AG04449 (cell line): ENCODE measurements around the gene CHN2.

ENCODE experiments used
- CTCF ChIA-PET: fragments of 350-600 bp; formaldehyde crosslinking; extraction: SDS; loops from one replicate; lab custom pipeline; 2021; ENCODE audit warnings: antibody characterized with exemption; lab: Yijun Ruan, JAX
- POLR2A ChIA-PET: fragments of 400-600, 350-600 bp; formaldehyde crosslinking; extraction: SDS; loops from one replicate; lab custom pipeline; 2020; ENCODE audit warnings: antibody characterized with exemption, inconsistent platforms; lab: Yijun Ruan, JAX
- DNase-seq: peaks from one replicate; pipeline ENCODE4 v3.0.0-alpha.2; 2010; ENCODE audit warnings: low read depth, low spot score
- H3K4me3 ChIP-seq: 2 replicates; pipeline ENCODE4 v1.5.1; 2011; ENCODE audit warnings: low read depth, mild to moderate bottlenecking, control low read depth, low read length
- TF ChIP-seq, protein P1 (sequence below): IDR thresholded peaks from one replicate; pipeline ENCODE4 v1.5.1; 2011; ENCODE audit warnings: mild to moderate bottlenecking, moderate library complexity, low read length, control low read depth, inconsistent platforms; ENCODE audit not compliant: insufficient read depth; ENCODE audit errors: missing control alignments

Gene CHN2

DNA sequence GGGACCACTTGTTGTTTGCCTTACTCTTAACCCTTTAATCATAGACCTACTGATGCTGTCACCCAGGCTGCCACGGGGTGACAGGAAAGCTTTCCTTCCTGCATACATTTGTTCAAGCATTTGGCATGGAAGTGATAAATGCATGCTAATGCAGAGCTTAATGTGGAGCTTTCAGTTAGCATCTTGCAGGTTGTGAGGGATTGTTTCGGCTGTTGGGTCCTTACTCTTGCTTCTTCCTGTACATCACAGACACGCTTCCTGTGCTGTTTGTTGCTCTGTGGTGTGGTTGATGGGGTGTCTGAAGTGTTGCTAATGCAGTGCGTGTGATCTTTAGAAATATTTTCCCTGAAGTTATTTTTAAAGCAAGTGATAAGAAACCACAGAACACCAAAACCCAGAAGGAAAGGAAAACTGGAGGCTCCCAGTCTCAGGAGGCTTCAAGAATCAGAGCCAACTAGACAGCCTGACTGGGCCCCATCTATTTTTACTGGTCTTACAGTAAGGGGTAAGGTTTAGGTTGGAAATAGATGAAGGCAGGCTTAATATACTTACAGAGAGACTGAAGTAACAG is 143.1 kb downstream of the CHN2 start:
- no peak for DNase-seq
- ChIA-PET CTCF (no interaction called here), POLR2A (no interaction called here)
- TF ChIP-seq, protein P1, sequence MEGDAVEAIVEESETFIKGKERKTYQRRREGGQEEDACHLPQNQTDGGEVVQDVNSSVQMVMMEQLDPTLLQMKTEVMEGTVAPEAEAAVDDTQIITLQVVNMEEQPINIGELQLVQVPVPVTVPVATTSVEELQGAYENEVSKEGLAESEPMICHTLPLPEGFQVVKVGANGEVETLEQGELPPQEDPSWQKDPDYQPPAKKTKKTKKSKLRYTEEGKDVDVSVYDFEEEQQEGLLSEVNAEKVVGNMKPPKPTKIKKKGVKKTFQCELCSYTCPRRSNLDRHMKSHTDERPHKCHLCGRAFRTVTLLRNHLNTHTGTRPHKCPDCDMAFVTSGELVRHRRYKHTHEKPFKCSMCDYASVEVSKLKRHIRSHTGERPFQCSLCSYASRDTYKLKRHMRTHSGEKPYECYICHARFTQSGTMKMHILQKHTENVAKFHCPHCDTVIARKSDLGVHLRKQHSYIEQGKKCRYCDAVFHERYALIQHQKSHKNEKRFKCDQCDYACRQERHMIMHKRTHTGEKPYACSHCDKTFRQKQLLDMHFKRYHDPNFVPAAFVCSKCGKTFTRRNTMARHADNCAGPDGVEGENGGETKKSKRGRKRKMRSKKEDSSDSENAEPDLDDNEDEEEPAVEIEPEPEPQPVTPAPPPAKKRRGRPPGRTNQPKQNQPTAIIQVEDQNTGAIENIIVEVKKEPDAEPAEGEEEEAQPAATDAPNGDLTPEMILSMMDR: no peak
- no peak overlapping the region for H3K4me3 ChIP-seq

DNA sequence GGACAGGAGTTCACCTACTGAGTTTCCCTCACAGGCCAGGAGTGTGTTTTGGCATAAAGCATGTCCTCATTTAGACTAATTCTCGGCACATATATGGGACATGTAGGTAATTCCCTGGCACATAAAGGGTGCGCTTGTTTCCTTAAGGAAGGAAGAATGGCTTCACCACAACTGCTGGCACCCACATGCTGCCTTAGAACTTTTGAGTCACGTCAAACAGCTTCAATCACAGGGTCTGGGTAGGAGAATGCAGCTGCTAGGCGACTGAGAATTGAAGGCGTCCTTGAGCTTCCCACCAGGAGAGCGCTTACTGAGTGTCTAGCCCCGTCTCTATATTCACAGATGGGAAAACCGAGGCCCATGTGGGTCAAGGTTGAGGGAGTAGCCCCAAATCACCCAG is 146.1 kb downstream of the CHN2 start:
- H3K4me3 ChIP-seq: no peak overlapping the region
- no peak for DNase-seq
- TF ChIP-seq, protein P1: no peak
- POLR2A ChIA-PET: no interaction called here
- CTCF ChIA-PET: no interaction called here

DNA sequence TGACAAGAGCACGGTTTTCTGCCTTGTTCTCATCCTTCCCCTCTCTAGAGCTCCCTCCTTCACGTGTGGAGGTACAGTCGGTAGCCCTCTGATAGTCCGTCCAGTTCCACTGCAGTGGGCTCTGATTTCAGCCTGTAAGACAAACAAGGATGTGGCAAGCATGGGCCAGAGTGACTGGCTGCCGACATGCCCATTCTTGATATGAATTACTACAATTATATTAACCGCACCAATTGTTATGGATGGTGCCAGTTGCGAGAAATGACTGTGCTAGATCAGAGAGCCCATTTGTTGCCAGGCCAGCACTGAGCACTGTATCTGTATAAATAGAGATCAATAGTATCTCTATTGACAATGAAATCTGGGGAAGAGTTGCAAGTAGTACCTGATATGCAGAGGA is 146.6 kb downstream of the CHN2 start:
- H3K4me3 ChIP-seq: no peak overlapping the region
- no peak for DNase-seq
- CTCF ChIA-PET: no interaction called here
- TF ChIP-seq, protein P1: no peak
- POLR2A ChIA-PET: no interaction called here

DNA sequence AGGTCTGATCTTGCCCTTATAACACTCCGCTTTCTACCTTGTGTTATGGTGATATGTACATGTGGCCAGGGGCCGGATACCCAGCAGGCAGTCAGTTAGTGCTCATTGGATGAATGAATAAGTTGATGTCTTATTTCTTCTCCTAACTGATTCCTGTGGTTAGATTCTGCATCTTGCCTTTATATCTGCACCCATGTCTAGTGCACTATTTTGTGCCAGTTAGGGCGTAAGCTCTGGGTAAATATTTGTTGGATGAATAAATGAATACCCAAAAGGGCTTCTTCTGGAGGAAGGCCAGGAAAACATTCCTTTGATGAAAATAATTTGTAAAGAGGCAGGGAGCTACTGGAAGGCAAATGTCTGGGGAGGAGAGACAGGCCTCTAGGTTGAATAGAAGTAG is 148.2 kb downstream of the CHN2 start:
- ChIA-PET CTCF (no interaction called here), POLR2A (no interaction called here)
- H3K4me3 ChIP-seq: no peak overlapping the region
- TF ChIP-seq, protein P1: no peak
- no peak for DNase-seq

DNA sequence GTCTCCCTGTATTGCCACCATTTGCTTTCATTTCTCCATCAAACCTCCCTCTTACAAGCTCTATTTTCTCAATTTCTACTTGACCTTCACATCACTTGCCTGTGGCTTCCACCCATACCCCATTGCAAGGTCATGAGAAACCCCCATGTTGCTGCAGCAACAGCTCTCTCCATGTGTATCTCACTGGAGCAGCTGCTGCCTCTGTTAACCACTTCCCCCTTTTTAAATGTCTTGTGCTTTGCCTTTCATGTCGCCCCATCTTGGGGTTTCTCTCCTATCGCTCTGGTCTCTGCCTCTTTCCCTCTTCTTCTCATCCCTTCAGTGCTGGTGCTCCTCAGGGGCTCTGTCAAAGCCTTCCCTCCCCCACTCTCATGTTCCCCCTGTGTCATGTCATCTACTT is 148.8 kb downstream of the CHN2 start:
- ChIA-PET POLR2A (no interaction called here), CTCF (no interaction called here)
- no peak for DNase-seq
- H3K4me3 ChIP-seq: no peak overlapping the region
- TF ChIP-seq, protein P1: no peak

DNA sequence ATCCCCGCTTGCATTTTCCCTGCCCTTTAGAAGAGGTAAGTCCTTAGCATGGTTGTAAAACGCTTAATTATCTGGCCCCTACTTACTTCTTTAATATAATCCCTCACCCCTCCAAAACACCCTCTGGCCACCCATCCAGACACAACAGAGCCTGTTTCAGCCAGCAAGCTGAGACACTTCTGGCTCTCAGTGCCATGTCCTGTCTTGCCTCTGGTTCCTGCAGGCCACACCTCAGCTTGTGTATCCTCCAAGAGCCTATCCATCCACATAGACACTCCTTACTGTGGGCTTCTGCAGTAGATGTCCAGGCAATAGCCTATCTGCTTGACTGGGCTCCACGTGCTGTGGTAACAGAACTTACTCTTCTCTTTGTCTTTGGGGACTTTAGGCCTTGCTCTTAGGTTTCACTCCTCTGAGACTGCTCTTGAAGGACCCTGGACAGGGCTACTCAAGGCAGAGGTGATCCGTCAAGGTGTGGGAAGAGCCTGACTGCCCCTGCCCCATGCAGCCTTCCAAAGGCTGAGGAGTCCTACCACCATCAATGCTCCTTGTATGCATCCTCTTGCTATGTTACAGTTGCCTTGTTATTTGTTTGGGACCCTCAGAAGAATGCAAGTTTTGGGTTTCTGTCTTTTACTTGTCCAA is 149.9 kb downstream of the CHN2 start:
- TF ChIP-seq, protein P1: no peak
- CTCF ChIA-PET: no interaction called here
- POLR2A ChIA-PET: no interaction called here
- DNase-seq: no peak
- no peak overlapping the region for H3K4me3 ChIP-seq
